Stimulated activated CD8-positive, alpha-beta memory T cell treated with anti-CD3 and anti-CD28 coated beads, Interleukin-4, amount 100 ng/mL, for 48 hours (primary cell): Measurements from ENCODE around the gene RGS14.
"Not testable (repeated sequence)": the region's sequence is repeated elsewhere in the genome, so short reads cannot be mapped to it uniquely, and the experiment has no call there.

Experiments
- DNase-seq: peaks from one replicate; pipeline ENCODE4 v3.0.0-alpha.2; 2020

The RGS14 gene

DNA sequence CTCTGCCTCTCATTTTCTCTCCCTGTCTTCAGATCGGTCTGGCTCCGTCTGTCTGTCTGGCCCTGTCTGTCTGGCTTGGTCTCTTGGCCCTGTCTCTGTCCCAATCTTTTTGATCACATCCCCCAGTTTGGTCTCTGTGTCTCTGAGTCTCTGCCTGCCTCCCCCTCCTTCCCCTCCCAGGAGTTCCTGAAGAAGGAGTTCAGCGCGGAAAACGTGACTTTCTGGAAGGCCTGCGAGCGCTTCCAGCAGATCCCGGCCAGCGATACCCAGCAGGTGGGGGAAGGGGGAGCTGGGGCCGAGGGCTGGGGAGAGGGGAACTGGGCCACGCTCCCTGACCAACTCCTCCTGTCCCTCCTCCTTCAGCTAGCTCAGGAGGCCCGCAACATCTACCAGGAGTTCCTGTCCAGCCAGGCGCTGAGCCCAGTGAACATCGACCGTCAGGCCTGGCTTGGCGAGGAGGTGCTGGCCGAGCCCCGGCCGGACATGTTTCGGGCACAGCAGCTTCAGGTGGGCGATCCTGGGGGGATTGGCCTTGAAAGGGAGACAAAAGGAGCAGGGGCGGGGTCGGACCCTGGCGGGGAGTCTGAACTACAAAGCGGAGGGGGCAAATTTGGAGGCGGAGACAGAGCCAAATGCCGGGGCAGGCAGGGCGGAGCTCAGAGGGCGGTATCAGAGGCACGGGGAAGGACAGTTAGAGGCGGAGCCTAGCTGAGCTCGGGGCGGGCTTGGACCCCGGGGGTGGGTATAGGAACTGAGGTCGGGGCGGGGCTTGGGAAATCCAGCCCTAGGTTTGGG is 9.0 kb downstream of the RGS14 start:
- no peak for DNase-seq

DNA sequence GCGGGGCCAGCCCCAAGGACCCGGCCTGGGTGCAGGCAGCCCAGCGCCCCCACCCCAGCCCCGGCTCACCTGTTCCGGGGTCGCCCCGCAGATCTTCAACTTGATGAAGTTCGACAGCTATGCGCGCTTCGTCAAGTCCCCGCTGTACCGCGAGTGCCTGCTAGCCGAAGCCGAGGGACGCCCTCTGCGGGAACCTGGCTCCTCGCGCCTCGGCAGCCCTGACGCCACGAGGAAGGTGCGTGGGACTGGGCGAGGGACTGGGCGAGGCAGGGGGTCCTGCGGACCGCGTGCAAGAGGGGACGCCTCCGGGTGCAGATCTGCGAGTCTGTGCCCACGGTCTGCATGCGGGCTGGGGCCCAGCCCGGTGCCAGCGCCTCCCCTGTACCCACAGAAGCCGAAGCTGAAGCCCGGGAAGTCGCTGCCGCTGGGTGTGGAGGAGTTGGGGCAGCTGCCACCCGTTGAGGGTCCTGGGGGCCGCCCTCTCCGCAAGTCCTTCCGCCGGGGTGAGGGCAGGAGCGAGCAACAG is 9.7 kb downstream of the RGS14 start:
- no peak for DNase-seq

DNA sequence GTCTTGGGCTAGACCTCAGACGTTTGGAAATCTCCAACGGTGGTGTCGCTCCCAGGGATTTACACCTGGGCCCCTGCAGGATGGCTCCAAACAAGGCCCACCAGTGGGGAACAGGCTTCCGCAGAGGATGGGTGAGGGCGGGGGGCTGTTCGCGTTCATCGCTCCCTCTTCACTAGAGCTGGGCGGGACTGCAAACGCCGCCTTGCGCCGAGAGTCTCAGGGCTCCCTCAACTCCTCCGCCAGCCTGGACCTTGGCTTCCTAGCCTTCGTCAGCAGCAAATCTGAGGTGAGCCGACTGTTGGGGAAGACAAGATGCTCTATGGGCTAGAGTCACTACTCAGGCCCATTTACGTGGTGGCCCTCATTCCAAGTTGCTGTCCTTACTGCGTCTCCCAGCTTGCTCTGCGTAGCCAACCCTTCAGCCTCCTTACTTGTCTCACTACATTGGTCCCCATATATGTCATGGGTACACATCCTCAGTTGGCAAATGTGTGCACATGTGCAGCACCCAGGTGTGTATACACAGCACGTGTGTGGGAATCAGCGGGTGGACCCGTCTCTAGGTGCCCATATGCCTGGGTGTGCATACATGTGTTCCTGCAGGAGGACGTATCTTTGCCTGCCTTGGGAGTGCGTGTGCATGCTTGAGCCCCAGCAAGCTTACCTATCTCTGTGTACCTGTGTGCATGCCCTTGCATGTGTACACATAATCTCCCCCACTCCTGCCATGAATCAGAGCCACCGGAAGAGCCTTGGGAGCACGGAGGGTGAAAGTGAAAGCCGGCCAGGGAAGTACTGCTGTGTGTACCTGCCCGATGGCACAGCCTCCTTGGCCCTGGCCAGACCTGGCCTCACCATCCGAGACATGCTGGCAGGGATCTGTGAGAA is 10.5 kb downstream of the RGS14 start:
- no peak for DNase-seq

DNA sequence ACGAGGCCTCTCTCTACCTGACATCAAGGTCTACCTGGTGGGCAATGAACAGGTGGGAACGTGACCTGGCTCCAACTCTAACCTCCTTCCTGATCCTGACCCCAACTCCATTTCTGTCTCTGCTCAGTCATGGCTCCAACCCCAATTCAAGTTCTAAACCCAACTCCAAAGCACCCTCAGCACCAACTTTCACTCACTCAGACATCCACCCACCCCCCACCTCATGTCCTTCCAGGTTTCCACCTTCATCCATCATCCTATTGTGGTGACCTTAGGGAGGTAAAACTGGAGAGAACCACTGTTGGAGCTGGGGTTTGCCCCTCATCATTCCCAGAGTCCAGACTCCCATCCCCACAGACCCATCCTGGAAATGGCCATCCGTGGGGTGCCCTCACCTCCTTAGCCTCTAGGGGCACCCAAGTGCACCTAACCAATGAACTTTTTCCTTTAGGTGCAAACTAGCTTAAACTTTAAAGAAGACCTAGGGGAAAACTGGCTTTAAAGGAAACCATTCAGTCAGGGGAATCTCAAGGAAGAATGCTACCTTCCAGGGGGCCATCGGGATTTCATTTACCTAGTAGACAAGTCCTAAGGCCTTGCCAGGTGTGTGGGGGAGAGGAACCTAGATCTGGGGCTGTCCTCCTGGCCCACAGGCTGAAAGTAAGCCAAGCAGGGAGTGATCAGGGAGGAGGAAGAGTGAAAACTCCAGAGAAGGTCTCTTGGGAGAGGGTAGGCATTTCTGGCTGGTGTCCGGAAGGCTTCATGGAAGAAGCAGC is 11.3 kb downstream of the RGS14 start:
- peak; percentile 58 for DNase-seq

DNA sequence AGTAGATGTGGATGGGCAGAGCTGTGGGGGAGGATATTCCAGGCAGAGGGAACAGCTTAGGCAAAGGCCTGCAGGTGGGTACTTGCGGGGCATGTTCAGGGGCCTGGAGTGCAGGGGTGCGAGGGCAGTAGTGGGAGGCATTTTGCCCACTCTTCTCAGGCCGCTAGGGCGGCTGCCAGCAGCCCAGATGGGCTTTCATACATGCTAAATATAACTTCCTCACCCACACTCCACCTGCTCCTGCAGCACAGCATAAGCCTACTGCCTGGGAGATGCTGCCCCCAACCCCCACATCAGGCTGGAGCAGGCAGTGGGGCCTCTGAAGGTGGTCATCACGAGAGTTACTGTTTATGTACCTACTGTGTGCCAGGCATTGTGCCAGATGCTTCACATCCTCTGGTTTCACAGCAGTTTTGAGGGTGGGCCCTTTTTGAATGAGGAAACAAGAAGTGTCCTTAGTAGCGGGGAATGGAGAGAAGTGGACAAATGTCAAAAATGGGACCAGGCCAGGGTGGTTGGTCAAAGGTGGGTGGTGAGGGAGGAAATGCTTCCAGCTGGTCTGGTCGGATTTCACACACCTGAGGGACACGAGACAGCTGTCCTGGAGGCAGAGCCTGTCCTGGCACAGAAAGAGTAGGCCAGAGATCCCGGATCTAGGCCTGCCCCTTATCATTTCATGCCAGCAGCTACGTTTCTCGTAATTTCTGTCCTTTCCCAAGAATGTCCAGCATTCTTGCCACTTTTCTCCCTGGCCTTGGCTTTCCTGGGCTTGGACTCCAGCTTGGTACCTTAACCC is 12.1 kb downstream of the RGS14 start:
- DNase-seq: no peak

DNA sequence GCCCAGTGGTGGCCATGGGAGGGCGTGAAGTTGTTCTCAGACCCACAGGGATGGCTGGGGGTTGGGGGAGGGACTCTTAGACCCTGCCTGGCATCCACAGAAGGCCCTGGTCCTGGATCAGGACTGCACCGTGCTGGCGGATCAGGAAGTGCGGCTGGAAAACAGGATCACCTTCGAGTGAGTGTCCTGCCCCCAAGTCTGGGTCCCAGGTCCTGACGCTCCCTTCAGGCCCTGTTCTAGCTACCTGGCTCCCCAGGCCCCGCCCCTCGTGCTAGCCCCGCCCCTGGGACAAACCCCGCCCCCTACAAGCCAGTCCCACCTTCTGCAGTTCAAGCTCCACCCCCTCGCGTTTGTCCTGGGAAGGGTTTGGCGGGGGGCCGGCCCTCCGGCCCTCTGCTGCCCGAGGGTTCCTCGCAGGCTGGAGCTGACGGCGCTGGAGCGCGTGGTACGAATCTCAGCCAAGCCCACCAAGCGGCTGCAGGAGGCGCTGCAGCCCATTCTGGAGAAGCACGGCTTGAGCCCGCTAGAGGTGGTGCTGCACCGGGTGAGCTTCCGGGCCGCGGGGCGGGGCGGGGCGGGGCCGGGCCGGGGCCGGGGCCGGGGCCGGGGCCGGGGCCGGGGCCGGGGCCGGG is 12.9 kb downstream of the RGS14 start:
- peak; percentile 81 for DNase-seq

DNA sequence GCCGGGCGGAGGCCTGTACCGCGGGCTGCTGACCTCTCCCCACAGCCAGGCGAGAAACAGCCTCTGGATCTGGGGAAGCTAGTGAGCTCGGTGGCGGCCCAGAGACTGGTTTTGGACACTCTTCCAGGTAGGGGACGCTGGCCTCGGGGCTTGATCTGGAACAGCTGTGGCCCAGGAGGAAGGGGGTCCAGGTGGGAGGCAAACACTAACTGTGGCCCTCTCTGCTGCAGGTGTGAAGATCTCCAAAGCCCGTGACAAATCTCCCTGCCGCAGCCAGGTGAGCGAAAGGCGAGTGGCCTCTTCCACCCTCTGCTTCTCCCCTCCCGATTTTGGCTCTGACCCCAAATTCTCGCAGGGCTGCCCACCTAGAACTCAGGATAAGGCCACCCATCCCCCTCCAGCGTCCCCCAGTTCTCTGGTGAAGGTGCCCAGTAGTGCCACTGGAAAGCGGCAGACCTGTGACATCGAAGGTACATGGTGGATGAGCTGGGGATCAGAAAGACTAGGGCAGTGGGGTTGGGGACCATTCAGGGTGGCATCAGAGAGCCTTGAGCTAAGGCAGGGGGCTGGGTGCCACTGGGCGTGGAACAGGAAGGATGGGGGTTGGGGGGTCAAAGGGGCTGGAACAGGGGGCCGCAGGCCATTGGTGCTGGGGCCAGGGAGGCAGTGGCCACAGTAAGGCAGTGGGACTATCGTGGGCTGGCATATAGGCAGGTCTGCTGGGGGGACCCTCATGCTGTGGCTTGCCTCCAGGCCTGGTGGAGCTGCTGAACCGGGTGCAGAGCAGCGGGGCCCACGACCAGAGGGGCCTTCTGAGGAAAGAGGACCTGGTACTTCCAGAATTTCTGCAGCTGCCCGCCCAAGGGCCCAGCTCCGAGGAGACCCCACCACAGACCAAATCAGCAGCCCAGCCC is 13.7 kb downstream of the RGS14 start:
- no peak for DNase-seq

GRCh38 chr5:177372034-177372896 is 14.5 kb downstream of the RGS14 start:
- no peak for DNase-seq

- no peak for DNase-seq
Measured at GRCh38 chr5:177372910-177373309, 15.2 kb downstream of the RGS14 start.

DNA sequence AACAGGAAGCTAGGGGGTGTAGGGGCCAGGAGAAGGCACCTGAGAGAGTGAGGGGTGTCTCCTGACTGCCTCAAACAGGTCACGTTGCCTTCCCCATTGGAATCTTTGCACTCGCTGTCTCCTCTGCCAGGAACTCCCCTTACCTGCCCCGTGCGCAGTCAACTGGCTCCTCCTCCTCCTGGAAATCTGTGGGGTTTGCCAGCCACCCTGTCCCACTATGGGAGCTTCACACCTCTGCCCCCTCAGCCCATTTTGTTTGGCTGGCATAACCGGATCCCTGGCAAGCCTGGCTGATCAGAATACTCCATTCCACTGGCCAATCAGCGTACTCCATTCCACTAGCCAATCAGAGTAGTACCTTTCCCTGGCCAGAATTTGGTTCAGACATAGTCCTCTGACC is 16.1 kb downstream of the RGS14 start:
- no peak for DNase-seq

DNA sequence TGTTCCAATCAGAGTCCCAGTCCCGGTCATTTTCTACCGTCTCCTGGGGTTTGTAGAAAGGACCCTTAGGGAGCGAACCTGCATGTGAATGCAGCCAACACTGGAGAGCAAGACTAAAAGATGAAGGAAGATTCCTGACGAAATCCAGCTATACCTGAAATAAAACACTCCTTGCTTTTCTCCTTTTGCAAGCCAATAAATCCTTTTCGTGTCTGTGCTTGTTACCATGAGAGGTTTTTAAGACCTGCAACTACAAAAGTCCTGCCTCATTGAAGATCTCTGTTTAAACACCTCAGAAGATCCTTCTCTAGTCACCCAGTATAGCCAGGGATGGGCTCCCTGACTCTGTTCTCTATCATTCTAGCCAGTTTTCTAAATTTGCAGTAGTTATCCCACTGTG is 16.5 kb downstream of the RGS14 start:
- DNase-seq: no peak

- DNase-seq: not testable (repeated sequence)
Measured at GRCh38 chr5:177375516-177375915, 17.8 kb downstream of the RGS14 start.

DNA sequence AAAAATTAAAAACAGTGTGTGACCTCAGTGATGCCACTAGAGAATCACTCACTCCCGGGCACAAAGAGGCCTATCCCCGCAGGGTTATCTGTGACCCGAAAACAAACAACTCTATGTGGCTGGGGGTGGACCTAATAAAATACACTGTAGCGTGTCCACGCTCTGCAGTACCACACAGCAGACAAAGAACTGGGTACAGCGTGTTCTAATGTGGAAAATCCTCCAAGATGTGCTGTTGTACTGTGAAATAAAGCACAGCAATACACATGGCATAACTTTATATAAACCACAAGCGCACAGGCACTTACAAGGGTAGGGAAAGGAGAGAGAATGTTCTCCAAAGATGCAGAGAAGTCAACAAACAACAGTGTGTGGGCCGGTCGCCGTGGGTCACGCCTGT is 18.4 kb downstream of the RGS14 start:
- no peak for DNase-seq

DNA sequence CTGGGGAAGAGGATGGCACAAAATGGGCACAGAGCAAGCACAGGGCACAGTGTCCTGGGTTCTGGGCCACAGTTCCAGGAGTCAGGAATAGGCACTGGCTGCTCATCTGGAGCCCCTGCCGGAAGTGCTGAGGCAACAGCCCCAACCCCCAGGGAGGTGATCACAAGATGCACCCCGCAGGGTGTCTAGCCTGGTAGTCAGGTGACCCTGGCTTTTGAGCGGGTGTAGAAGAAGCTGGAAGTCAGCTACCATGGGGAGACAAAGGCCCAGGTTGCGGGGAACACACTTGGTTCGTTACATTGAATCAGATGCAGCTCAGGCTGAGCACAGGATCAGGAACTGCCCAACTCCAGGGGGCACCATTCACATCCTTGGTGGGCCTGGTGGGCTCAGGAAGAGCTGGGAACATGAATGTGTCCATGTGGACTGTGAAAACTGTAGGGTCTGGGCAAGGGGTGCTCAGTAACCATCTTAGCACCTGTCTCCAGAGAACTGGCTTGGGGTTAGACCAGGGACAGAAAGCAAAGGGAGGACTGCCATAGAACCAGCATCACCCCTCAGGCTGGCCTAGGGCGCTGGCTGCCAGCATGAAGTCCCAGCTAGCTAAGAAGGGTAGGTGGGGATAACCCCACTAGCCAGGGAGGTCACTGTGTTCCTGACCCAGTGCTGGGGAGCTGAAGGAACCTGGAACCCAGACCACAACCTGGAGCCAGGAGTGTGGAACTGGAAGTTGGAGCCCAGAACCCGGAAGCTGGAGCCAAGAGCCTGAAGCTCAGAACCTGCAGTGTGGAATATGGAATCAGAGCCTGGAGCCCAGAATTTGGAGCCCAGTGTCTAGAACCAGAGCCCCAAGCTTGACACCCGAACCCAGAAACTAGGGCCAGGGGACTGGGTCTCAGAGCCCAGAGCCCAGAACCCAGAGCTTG is 20.4 kb downstream of the RGS14 start:
- DNase-seq: no peak

GRCh38 chr5:177378884-177379883 is 21.5 kb downstream of the RGS14 start:
- DNase-seq: no peak

- DNase-seq: no peak
Measured at GRCh38 chr5:177380805-177381126, 23.0 kb downstream of the RGS14 start.

DNA sequence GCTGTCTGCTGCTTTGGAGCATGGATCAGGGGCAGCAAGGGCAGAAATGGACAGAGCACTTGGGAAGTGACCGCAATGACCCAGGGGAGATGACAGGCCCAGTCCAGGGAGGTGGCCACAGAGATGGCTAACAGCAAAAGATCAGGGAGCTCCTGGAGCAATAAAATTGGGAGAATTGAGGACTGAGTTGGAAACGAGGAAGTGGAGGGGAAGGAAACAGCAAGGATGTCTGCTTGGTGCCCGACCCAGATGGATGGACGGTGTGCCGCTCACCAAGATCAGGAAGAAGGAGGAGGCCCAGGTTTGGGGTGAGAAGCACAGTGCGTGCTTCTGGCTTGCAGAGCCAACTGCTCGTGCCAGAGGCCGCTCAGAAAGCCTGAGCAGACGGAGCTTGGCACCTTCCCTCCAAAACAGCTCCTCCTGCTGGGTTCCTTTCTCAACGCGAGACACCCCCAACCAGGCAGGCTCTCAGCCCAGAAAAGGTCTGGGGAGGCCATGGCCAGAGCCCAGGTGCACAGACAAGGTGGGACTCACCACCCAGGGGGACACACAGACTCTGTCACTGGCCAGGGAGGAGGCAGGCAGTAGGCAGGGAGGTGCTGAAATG is 24.8 kb downstream of the RGS14 start:
- no peak for DNase-seq
